ENCODE results near the gene TMED1. TPM values are rescaled to one million over a fixed set of nuclear protein-coding genes. Genes with fewer than 3 reads are reported as not detected.

Gene TMED1
- total and polyA plus RNA-seq, 4 donors: 14.4 to 34.4 (median 23.5) TPM

DNA sequence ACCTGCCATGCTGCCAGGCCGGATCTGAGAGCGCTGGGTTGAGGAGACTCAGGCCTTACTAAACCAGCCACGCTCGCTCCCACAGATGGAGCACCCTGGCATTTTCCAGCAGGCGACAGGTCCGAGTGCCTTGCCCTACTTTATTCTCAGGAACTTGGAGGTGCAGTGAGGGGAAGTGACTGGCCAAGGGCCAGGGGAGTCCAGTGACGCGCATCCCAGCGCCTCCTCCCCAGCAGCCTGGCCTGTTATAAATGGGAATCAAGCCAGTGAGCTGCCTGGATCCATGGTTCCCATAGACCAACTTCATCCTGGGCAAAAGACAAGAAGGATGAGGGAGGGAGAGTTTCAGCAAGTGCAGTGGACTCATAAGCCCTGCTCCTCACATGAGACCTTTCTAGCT, 35.5 kb downstream of the TMED1 start:
- WGBS, 2 donors: 77 to 78% methylated on average over 9 of the region's 9 CpGs
- H3K9me3 ChIP-seq (ENCODE audit: control insufficient read depth, low read length): no peaks in the 10 kb centered on the region
- intact Hi-C loops (cut with DNase I): no loop called here
- peaks cover 0 to 2% of the 10 kb centered on the region in 2 donors for H3K36me3 ChIP-seq (ENCODE audit: control insufficient read depth in 1 of 2, insufficient read depth in 2 of 2, low read length in 1 of 2)
- ATAC-seq (ENCODE audit: low FRiP score) (no peak), DNase-seq (no peak)
- H3K27ac ChIP-seq (ENCODE audit: low read depth in 1 of 2, low read length in 2 of 2): no peak overlapping the region
- no peaks in the 10 kb centered on the region for H3K4me1 ChIP-seq (ENCODE audit: control insufficient read depth in 1 of 2, insufficient read depth in 2 of 2, low read length in 2 of 2)
- no peaks in the 10 kb centered on the region for H3K27me3 ChIP-seq (ENCODE audit: control insufficient read depth in 1 of 2, insufficient read depth in 2 of 2, low read length in 1 of 2)
- no peak overlapping the region for H3K4me3 ChIP-seq (ENCODE audit: low read length in 2 of 2)

DNA sequence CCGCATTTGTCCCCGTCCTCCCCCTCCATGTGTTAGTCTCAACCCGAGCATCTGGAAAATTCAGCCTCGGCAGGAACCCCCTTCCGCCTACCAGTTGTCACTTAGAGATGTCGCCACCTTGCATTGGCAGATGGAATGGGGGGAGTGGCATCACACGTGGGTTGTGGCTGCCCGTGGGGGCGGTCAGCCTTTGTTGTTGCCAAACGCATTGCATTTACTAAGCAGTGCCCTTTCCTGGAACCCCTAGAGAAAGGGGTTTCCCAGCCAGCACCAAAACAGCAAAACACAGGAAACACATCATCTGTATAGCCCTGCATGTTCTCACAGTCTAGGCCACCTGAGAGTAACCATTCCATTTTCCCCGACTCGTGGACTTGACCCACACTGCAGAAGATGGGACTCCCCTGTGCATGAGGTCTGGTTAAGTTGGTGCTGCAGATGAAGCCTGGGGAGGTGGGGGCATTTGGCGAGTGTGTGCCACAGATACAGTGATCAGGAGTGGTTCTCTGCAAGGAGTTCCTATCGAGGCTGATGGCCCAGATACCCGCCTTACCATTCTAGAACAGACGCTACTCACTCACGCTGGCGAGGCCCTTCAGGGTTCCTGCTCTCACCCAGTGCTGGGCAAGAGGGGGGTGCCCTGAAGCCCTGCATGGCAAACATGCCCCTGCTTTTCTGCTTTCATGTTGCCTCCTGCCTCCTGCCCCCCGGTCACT, 38.3 kb downstream of the TMED1 start:
- no peaks in the 10 kb centered on the region for H3K9me3 ChIP-seq (ENCODE audit: control insufficient read depth, low read length)
- H3K27ac ChIP-seq (ENCODE audit: low read depth in 1 of 2, low read length in 2 of 2): no peak overlapping the region
- H3K36me3 ChIP-seq (ENCODE audit: control insufficient read depth in 1 of 2, insufficient read depth in 2 of 2, low read length in 1 of 2): peaks cover 0 to 4% of the 10 kb centered on the region in 2 donors
- DNase-seq: no peak
- intact Hi-C loops (cut with DNase I): no loop called here
- no peaks in the 10 kb centered on the region for H3K4me1 ChIP-seq (ENCODE audit: control insufficient read depth in 1 of 2, insufficient read depth in 2 of 2, low read length in 2 of 2)
- 69 to 73% methylated on average over 19 of the region's 19 CpGs for WGBS, 2 donors
- no peak overlapping the region for H3K4me3 ChIP-seq (ENCODE audit: low read length in 2 of 2)
- no peaks in the 10 kb centered on the region for H3K27me3 ChIP-seq (ENCODE audit: control insufficient read depth in 1 of 2, insufficient read depth in 2 of 2, low read length in 1 of 2)
- ATAC-seq (ENCODE audit: low FRiP score): no peak

DNA sequence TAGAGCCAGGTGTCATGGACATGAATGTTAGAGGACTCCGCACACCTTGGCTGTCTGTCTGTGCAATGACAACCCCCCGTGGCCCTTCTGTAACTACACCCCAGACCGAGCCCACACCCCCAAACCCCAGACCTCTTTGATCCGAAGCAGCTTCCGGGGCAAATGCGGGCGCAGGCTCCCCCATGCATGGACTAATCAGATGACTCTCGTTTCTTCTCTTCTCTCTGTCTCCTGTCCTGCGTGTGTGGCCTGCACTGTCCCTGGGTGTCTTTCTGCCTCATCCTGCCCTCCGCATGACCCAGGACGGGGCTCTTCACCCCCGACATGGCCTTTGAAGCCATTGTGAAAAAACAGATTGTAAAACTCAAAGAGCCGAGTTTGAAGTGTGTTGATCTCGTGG, 38.9 kb downstream of the TMED1 start:
- Histone ChIP-seq H3K9me3 (ENCODE audit: control insufficient read depth, low read length) (no peaks in the 10 kb centered on the region), H3K27me3 (ENCODE audit: control insufficient read depth in 1 of 2, insufficient read depth in 2 of 2, low read length in 1 of 2) (no peaks in the 10 kb centered on the region), H3K27ac (ENCODE audit: low read depth in 1 of 2, low read length in 2 of 2) (no peak overlapping the region), H3K4me3 (ENCODE audit: low read length in 2 of 2) (no peak overlapping the region), H3K36me3 (ENCODE audit: control insufficient read depth in 1 of 2, insufficient read depth in 2 of 2, low read length in 1 of 2) (peaks cover 0 to 4% of the 10 kb centered on the region in 2 donors), H3K4me1 (ENCODE audit: control insufficient read depth in 1 of 2, insufficient read depth in 2 of 2, low read length in 2 of 2) (no peaks in the 10 kb centered on the region)
- intact Hi-C loops (cut with DNase I): no loop called here
- no peak for DNase-seq
- no peak for ATAC-seq (ENCODE audit: low FRiP score)
- WGBS, 2 donors: 78 to 87% methylated on average over 14 of the region's 14 CpGs

DNA sequence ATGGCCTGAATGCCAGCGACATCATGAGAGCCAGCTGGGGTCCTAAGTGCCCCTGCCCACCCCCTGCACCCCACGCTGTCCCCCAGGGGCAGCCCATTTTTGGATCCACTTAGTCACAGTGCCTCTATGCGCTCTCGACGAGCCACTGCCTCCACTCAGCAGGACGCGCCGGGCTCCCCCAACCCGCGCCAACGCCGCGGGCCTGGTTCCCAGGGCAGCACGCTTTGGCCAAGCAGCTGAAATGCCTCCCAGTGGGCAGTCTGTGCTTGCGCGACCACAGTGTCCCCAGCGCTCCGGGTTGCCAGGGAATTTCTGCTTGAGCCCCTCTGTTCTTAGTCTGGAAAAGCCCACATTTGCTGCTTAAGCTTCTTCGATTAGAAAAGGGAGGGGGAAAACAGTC, 39.4 kb downstream of the TMED1 start:
- ATAC-seq (ENCODE audit: low FRiP score): no peak
- H3K36me3 ChIP-seq (ENCODE audit: control insufficient read depth in 1 of 2, insufficient read depth in 2 of 2, low read length in 1 of 2): peaks cover 0 to 4% of the 10 kb centered on the region in 2 donors
- no peaks in the 10 kb centered on the region for H3K9me3 ChIP-seq (ENCODE audit: control insufficient read depth, low read length)
- H3K27ac ChIP-seq (ENCODE audit: low read depth in 1 of 2, low read length in 2 of 2): no peak overlapping the region
- intact Hi-C loops (cut with DNase I): no loop called here
- WGBS, 2 donors: 85 to 89% methylated on average over 19 of the region's 19 CpGs
- no peak overlapping the region for H3K4me3 ChIP-seq (ENCODE audit: low read length in 2 of 2)
- H3K27me3 ChIP-seq (ENCODE audit: control insufficient read depth in 1 of 2, insufficient read depth in 2 of 2, low read length in 1 of 2): no peaks in the 10 kb centered on the region
- no peaks in the 10 kb centered on the region for H3K4me1 ChIP-seq (ENCODE audit: control insufficient read depth in 1 of 2, insufficient read depth in 2 of 2, low read length in 2 of 2)
- DNase-seq: no peak

DNA sequence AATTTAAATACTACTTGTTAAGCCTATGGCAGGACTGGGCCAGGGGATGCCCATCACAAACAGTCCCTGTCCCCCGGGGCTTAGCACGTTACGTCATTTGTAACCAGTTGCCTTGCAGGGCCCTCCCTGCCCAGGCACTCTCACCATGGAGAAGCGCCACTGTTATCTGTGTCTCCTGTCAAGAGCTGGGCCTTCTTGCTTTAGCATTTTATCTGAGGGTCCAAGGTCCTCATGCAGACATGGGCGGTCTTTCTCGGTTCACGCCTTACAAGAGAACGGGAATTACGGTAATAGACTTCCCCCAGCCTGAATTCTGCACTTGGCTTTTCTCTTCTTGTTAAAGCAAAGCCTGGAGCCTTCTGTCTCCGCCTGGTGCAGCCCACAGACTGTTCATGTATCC, 46.1 kb downstream of the TMED1 start:
- ATAC-seq (ENCODE audit: low FRiP score): no peak
- intact Hi-C loops (cut with DNase I): no loop called here
- Histone ChIP-seq H3K36me3 (ENCODE audit: control insufficient read depth in 1 of 2, insufficient read depth in 2 of 2, low read length in 1 of 2) (peaks cover 0 to 9% of the 10 kb centered on the region in 2 donors), H3K27me3 (ENCODE audit: control insufficient read depth in 1 of 2, insufficient read depth in 2 of 2, low read length in 1 of 2) (no peaks in the 10 kb centered on the region), H3K4me1 (ENCODE audit: control insufficient read depth in 1 of 2, insufficient read depth in 2 of 2, low read length in 2 of 2) (no peaks in the 10 kb centered on the region), H3K27ac (ENCODE audit: low read depth in 1 of 2, low read length in 2 of 2) (no peak overlapping the region), H3K9me3 (ENCODE audit: control insufficient read depth, low read length) (no peaks in the 10 kb centered on the region), H3K4me3 (ENCODE audit: low read length in 2 of 2) (no peak overlapping the region)
- 92 to 95% methylated on average over 10 of the region's 10 CpGs for WGBS, 2 donors
- no peak for DNase-seq

DNA sequence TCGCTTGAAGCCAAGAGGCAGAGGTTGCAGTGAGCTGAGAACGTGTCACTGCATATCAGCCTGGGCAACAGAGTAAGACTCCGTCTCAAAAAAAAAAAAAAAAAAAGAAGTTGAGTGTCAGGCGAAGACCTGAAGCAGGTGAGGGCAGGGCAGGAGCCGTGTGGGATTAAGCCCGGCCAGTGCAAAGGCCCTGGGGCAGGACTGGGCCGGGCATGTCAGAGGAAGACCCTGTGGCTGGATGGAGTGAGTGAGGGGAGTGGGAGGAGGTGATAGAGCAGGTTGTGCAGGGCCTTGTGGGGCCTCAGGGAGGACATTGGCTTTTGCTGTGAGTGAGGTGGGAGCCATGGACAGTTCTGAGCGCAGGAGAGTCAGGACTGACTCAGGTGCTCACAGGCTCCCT, 47.9 kb downstream of the TMED1 start:
- DNase-seq (no peak), ATAC-seq (ENCODE audit: low FRiP score) (no peak)
- Histone ChIP-seq H3K4me3 (ENCODE audit: low read length in 2 of 2) (no peak overlapping the region), H3K36me3 (ENCODE audit: control insufficient read depth in 1 of 2, insufficient read depth in 2 of 2, low read length in 1 of 2) (peaks cover 0 to 11% of the 10 kb centered on the region in 2 donors), H3K9me3 (ENCODE audit: control insufficient read depth, low read length) (no peaks in the 10 kb centered on the region), H3K27me3 (ENCODE audit: control insufficient read depth in 1 of 2, insufficient read depth in 2 of 2, low read length in 1 of 2) (no peaks in the 10 kb centered on the region), H3K4me1 (ENCODE audit: control insufficient read depth in 1 of 2, insufficient read depth in 2 of 2, low read length in 2 of 2) (no peaks in the 10 kb centered on the region), H3K27ac (ENCODE audit: low read depth in 1 of 2, low read length in 2 of 2) (no peak overlapping the region)
- WGBS, 2 donors: 94 to 95% methylated on average over 7 to 8 of the region's 8 CpGs
- intact Hi-C loops (cut with DNase I): no loop called here

DNA sequence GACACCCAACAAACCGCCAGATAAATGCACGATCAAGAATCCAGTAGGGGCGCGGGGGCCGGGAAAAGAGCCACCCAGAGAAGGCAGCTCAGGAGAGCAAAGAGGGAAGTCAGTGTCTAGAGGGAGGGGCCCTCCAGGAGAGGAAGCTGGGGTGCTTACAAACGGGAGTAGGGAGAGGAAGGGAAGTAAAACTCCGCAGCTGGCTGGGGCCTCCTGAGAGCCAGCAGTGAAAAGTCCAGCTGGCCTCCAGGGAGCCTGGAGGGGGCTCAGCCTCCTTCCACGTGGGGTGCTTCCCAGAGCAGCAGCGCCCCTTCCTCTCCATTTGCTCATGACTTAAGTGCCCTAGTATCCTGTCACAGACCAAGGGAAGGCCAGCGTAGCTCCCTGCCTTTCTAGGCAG, 51.8 kb downstream of the TMED1 start:
- no peaks in the 10 kb centered on the region for H3K4me1 ChIP-seq (ENCODE audit: control insufficient read depth in 1 of 2, insufficient read depth in 2 of 2, low read length in 2 of 2)
- H3K27me3 ChIP-seq (ENCODE audit: control insufficient read depth in 1 of 2, insufficient read depth in 2 of 2, low read length in 1 of 2): no peaks in the 10 kb centered on the region
- H3K27ac ChIP-seq (ENCODE audit: low read depth in 1 of 2, low read length in 2 of 2): no peak overlapping the region
- intact Hi-C loops (cut with DNase I): no loop called here
- no peak overlapping the region for H3K4me3 ChIP-seq (ENCODE audit: low read length in 2 of 2)
- 78 to 86% methylated on average over 9 to 10 of the region's 10 CpGs for WGBS, 2 donors
- DNase-seq (peak in 1 of 2 donors; percentile 81), ATAC-seq (ENCODE audit: low FRiP score) (peak; percentile 17)
- H3K9me3 ChIP-seq (ENCODE audit: control insufficient read depth, low read length): no peaks in the 10 kb centered on the region
- H3K36me3 ChIP-seq (ENCODE audit: control insufficient read depth in 1 of 2, insufficient read depth in 2 of 2, low read length in 1 of 2): peaks cover 0 to 20% of the 10 kb centered on the region in 2 donors

DNA sequence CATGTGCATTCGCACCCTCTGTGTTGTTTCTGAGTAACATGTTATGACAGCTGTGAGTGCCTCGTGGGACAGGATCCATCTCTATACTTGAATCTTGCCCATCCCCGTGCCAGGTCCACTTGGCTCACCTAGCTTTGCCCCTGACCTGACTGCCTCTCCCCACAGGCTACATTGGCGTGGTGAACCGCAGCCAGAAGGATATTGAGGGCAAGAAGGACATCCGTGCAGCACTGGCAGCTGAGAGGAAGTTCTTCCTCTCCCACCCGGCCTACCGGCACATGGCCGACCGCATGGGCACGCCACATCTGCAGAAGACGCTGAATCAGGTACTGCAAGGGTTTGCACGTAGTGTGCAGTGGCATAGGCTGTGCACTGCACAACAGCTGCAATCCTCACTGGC, 53.2 kb downstream of the TMED1 start:
- WGBS, 2 donors: 87% methylated on average over 13 of the region's 13 CpGs
- Histone ChIP-seq H3K27ac (ENCODE audit: low read depth in 1 of 2, low read length in 2 of 2) (no peak overlapping the region), H3K4me3 (ENCODE audit: low read length in 2 of 2) (no peak overlapping the region), H3K36me3 (ENCODE audit: control insufficient read depth in 1 of 2, insufficient read depth in 2 of 2, low read length in 1 of 2) (peaks cover 0 to 17% of the 10 kb centered on the region in 2 donors), H3K9me3 (ENCODE audit: control insufficient read depth, low read length) (no peaks in the 10 kb centered on the region), H3K27me3 (ENCODE audit: control insufficient read depth in 1 of 2, insufficient read depth in 2 of 2, low read length in 1 of 2) (no peaks in the 10 kb centered on the region), H3K4me1 (ENCODE audit: control insufficient read depth in 1 of 2, insufficient read depth in 2 of 2, low read length in 2 of 2) (no peaks in the 10 kb centered on the region)
- intact Hi-C loops (cut with DNase I): no loop called here
- DNase-seq: peak in 1 of 2 donors; percentile 76
- no peak for ATAC-seq (ENCODE audit: low FRiP score)
